ENCODE results near the gene MT2A.

MT2A gene

DNA sequence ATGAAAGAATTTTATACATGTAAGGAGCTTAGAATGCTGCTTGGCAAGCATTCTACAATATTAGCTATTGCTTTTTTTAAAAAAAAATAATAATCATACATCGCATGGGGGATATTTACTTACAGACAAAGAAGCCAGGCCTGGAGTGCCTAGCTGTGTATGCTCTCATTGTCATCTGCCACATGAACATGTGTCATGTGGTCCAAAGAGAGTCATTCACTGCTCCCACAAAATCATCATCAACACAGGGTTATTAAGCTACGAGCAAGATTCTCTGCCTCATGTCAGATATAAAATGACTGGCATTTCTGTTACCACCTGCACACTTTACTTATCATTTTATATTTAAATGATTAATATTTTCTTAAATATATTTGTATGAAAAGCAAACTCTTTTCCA, 15.3 kb downstream of the MT2A start:
- ATAC-seq (ENCODE audit: insufficient read depth, low read depth) = no peak
- H4K20me1 ChIP-seq (ENCODE audit: insufficient read depth, low read length) = no peaks in the 10 kb centered on the region
- H3K9me3 ChIP-seq (ENCODE audit: insufficient read depth, low read length, severe bottlenecking) = no peaks in the 10 kb centered on the region
- no peaks in the 10 kb centered on the region for H3K36me3 ChIP-seq (ENCODE audit: insufficient read depth, low read length)
- H3K4me1 ChIP-seq (ENCODE audit: insufficient read depth, low read length) = no peaks in the 10 kb centered on the region
- H3K27ac ChIP-seq (ENCODE audit: low read length) = no peak overlapping the region
- peaks cover 9% of the 10 kb centered on the region for H3K27me3 ChIP-seq (ENCODE audit: insufficient read depth, low read length, poor library complexity)
- no peak for DNase-seq
- TF ChIP-seq, protein P1, sequence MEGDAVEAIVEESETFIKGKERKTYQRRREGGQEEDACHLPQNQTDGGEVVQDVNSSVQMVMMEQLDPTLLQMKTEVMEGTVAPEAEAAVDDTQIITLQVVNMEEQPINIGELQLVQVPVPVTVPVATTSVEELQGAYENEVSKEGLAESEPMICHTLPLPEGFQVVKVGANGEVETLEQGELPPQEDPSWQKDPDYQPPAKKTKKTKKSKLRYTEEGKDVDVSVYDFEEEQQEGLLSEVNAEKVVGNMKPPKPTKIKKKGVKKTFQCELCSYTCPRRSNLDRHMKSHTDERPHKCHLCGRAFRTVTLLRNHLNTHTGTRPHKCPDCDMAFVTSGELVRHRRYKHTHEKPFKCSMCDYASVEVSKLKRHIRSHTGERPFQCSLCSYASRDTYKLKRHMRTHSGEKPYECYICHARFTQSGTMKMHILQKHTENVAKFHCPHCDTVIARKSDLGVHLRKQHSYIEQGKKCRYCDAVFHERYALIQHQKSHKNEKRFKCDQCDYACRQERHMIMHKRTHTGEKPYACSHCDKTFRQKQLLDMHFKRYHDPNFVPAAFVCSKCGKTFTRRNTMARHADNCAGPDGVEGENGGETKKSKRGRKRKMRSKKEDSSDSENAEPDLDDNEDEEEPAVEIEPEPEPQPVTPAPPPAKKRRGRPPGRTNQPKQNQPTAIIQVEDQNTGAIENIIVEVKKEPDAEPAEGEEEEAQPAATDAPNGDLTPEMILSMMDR (IDR thresholded peaks at IDR 0.05; ENCODE audit: borderline replicate concordance, extremely low read depth, low read length, poor library complexity, severe bottlenecking) = no peak
- H3K79me2 ChIP-seq (ENCODE audit: insufficient read depth, low read length) = no peaks in the 10 kb centered on the region
- H3K9ac ChIP-seq (ENCODE audit: low read depth, low read length) = no peak overlapping the region
- no peak overlapping the region for H2AFZ ChIP-seq (ENCODE audit: low read depth, low read length)
- no peak overlapping the region for H3K4me2 ChIP-seq (ENCODE audit: insufficient read depth, low read length)
- H3K4me3 ChIP-seq (ENCODE audit: low read depth in 1 of 2, low read length in 2 of 2) = no peak overlapping the region

DNA sequence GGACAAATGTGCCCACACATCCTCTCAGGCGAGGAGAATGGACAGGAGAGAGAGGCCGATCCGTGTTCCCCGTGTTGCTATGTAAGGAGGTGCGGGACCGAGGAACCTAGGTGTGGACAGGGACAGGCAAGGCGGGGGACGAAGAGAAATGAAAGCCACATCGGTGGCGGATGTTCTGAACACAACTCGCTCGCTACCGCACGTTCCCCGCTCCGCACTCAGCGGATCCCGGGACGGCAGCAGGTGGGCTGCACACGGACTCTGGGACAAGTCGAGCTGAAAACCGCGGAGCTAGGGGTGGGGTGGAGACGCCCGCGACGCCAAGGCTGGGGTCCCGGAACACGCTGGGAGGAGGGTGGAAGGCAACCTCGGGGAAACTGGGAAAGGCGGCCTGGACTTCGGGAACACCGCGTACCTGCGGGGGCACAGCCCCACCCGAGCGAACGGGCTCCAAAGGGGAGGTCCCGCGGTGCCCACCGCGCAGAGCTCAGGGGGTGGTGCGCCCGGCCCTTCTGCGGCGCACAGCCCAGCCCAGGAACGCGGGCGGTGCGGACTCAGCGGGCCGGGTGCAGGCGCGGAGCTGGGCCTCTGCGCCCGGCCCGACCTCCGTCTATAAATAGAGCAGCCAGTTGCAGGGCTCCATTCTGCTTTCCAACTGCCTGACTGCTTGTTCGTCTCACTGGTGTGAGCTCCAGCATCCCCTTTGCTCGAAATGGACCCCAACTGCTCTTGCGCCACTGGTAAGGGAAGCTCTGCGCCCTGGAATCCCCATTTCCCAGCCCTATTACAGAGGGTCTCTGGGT, 17.0 kb downstream of the MT2A start, which contains the start of gene MT1E:
TSS of gene MT1E (plus strand) at position 642 of the 803 bp plus-strand sequence. CDS start at position 713, 71 bp downstream.
- H3K9me3 ChIP-seq (ENCODE audit: insufficient read depth, low read length, severe bottlenecking) = no peaks in the 10 kb centered on the region
- DNase-seq = no peak
- no peak within 1 kb of the TSS for H3K27ac ChIP-seq (ENCODE audit: low read length)

DNA sequence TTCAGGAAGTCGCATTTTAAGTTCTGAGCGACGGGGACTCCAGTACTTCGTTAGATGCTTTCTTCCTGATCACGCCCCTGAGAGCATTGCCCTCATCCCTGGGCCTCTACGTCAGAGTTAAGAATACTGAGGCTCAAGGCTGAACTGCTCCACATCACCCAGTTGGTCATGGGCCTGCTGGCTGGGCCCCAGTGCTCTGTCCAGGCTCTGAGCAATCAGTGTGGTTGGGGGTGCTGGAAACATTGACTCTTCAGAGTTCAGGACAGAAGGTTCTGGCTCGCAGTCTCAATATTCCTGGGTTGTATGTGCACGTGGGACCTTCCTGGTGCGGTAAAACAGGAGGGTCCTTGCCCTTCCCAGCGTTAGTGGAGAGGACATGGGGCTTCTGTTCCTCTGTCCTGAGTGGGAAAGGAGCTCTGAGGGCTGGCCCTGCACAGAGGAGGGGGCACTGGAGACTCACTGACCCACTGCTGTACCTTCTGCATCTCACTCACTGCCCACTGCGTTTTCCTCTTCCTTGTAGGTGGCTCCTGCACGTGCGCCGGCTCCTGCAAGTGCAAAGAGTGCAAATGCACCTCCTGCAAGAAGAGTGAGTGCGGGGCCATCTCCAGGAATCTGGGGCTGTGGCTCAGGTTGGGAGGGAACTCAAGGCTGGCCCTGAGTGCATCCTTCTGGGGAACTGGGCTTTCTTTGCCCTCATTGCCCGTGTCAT, 17.7 kb downstream of the MT2A start:
- ATAC-seq (ENCODE audit: insufficient read depth, low read depth) = no peak
- Histone ChIP-seq H3K79me2 (ENCODE audit: insufficient read depth, low read length) (no peaks in the 10 kb centered on the region), H2AFZ (ENCODE audit: low read depth, low read length) (no peak overlapping the region), H3K27ac (ENCODE audit: low read length) (no peak overlapping the region), H3K9me3 (ENCODE audit: insufficient read depth, low read length, severe bottlenecking) (no peaks in the 10 kb centered on the region), H4K20me1 (ENCODE audit: insufficient read depth, low read length) (no peaks in the 10 kb centered on the region), H3K9ac (ENCODE audit: low read depth, low read length) (no peak overlapping the region), H3K4me1 (ENCODE audit: insufficient read depth, low read length) (no peaks in the 10 kb centered on the region), H3K4me2 (ENCODE audit: insufficient read depth, low read length) (no peak overlapping the region), H3K4me3 (ENCODE audit: low read depth in 1 of 2, low read length in 2 of 2) (no peak overlapping the region), H3K27me3 (ENCODE audit: insufficient read depth, low read length, poor library complexity) (peaks cover 15% of the 10 kb centered on the region), H3K36me3 (ENCODE audit: insufficient read depth, low read length) (no peaks in the 10 kb centered on the region)
- no peak for TF ChIP-seq EZH2 (IDR thresholded peaks at IDR 0.05; ENCODE audit: borderline replicate concordance, low read depth, low read length, severe bottlenecking)
- TF ChIP-seq, protein P1 (IDR thresholded peaks at IDR 0.05; ENCODE audit: borderline replicate concordance, extremely low read depth, low read length, poor library complexity, severe bottlenecking) = no peak
- DNase-seq = no peak

More for the DNA sequence above, 17.0 kb downstream of the MT2A start, which contains the start of gene MT1E:
- no peaks in the 10 kb centered on the region for H4K20me1 ChIP-seq (ENCODE audit: insufficient read depth, low read length)
- no peak for ATAC-seq (ENCODE audit: insufficient read depth, low read depth)
- H3K4me1 ChIP-seq (ENCODE audit: insufficient read depth, low read length) = no peaks in the 10 kb centered on the region
- H3K36me3 ChIP-seq (ENCODE audit: insufficient read depth, low read length) = no peaks in the 10 kb centered on the region
- no peak within 1 kb of the TSS for H3K4me3 ChIP-seq (ENCODE audit: low read depth in 1 of 2, low read length in 2 of 2)
- TF ChIP-seq EZH2 (IDR thresholded peaks at IDR 0.05; ENCODE audit: borderline replicate concordance, low read depth, low read length, severe bottlenecking) = no peak
- TF ChIP-seq, protein P1 (IDR thresholded peaks at IDR 0.05; ENCODE audit: borderline replicate concordance, extremely low read depth, low read length, poor library complexity, severe bottlenecking) = no peak
- H2AFZ ChIP-seq (ENCODE audit: low read depth, low read length) = no peak within 1 kb of the TSS
- H3K27me3 ChIP-seq (ENCODE audit: insufficient read depth, low read length, poor library complexity) = peaks cover 15% of the 10 kb centered on the region
- no peak within 1 kb of the TSS for H3K4me2 ChIP-seq (ENCODE audit: insufficient read depth, low read length)
- H3K79me2 ChIP-seq (ENCODE audit: insufficient read depth, low read length) = no peaks in the 10 kb centered on the region
- H3K9ac ChIP-seq (ENCODE audit: low read depth, low read length) = no peak within 1 kb of the TSS

All from DND-41 (cell line).